Upper lobe of left lung (tissue), 6 donors: ENCODE results near the gene SLC25A47. TPM values are rescaled to one million over a fixed set of nuclear protein-coding genes. Genes with fewer than 3 reads are reported as not detected.

Source experiments
- ATAC-seq, 2 donors: fragments of 200-7000 bp; cut with Tn5 transposase; one replicate each; pipeline ENCODE4 v1.9.1; 2022; ENCODE audit warnings: mild to moderate bottlenecking in 2 of 2, moderate library complexity in 2 of 2; ENCODE audit not compliant: low FRiP score in 2 of 2
- DNase-seq, 2 donors: peaks; one replicate each; pipeline ENCODE4 v3.0.0-alpha.2; 2019 to 2020
- H3K27ac ChIP-seq, 4 donors: fragments of 200-600 bp; sonication (generic); one replicate each; pipeline ENCODE4 v1.5.1; 2016 to 2019
- H3K27me3 ChIP-seq, 4 donors: fragments of 200-600 bp; sonication (generic); one replicate each; pipeline ENCODE4 v1.5.1; 2017 to 2019
- H3K36me3 ChIP-seq, 4 donors: fragments of 200-600 bp; sonication (generic); one replicate each; pipeline ENCODE4 v1.5.1; 2016 to 2019
- H3K4me1 ChIP-seq, 4 donors: fragments of 200-600 bp; sonication (generic); one replicate each; pipeline ENCODE4 v1.5.1; 2018 to 2019
- H3K4me3 ChIP-seq, 4 donors: fragments of 200-600 bp; sonication (generic); one replicate each; pipeline ENCODE4 v1.5.1; 2017 to 2019; ENCODE audit warnings: mild to moderate bottlenecking in 2 of 4, moderate library complexity in 1 of 4
- H3K9me3 ChIP-seq, 4 donors: fragments of 200-600 bp; sonication (generic); one replicate each; pipeline ENCODE4 v1.5.1; 2018 to 2019
- CTCF ChIP-seq, 6 experiments: fragments of 450-650 bp in 4 of 6; fragments of 200-600 bp in 2 of 6; sonication (generic) in 2 of 6; IDR thresholded peaks; one replicate each; pipeline ENCODE4 v1.5.1; 2016 to 2019; ENCODE audit warnings: antibody characterized with exemption in 6 of 6
- EP300 ChIP-seq, 4 donors: sonication (generic); formaldehyde crosslinking; IDR thresholded peaks; one replicate each; pipeline ENCODE4 v1.5.1; 2017; ENCODE audit warnings: antibody characterized with exemption in 4 of 4, control low read depth in 2 of 4
- POLR2A ChIP-seq, 4 donors: fragments of 450-650 bp; IDR thresholded peaks; one replicate each; pipeline ENCODE4 v1.5.1; 2016 to 2017; ENCODE audit warnings: antibody characterized with exemption in 4 of 4, mild to moderate bottlenecking in 2 of 4
- POLR2AphosphoS5 ChIP-seq, 2 donors: sonication (generic); formaldehyde crosslinking; IDR thresholded peaks; one replicate each; pipeline ENCODE4 v1.5.1; 2017; ENCODE audit warnings: antibody characterized with exemption in 2 of 2
- WGBS, 2 donors: methylation state at CpG; one replicate each; pipeline ENCODE4 v1.1.5; 2017 to 2018; 5-methylcytosine and 5-hydroxymethylcytosine counted together
- total RNA-seq, 6 donors: library from RNA; depleted of rRNA in 4 of 6; stranded (reverse); fragments of >200 nt in 4 of 6; gene quantifications; one replicate each; pipeline versions ENCODE4 v1.1.0 to v1.2.1, GENCODE V29; 2016 to 2021
- donor health status: DM: no; HTN: no; CAD: no; lungs with moderate emphysema.
- donor health status: DM: no; HTN: yes; CAD: no; lungs with severe emphysema.

The SLC25A47 gene
- total RNA-seq, 6 donors from 2014 or later: not detected

- no peak for DNase-seq
- H3K4me3 ChIP-seq: peak overlapping the region in 3 of 4 donors; percentile 78 to 91 (median 91)
- 60 to 62% methylated on average over 6 of the region's 6 CpGs for WGBS, 2 donors
- no peak for TF ChIP-seq POLR2A (IDR thresholded peaks at IDR 0.05)
- TF ChIP-seq CTCF (IDR thresholded peaks at IDR 0.05): no peak
- no peak for TF ChIP-seq EP300 (IDR thresholded peaks at IDR 0.05)
- no peak for TF ChIP-seq POLR2AphosphoS5 (IDR thresholded peaks at IDR 0.05)
- ATAC-seq: no peak
- no peaks in the 10 kb centered on the region for H3K9me3 ChIP-seq
- H3K36me3 ChIP-seq: peaks cover 3 to 37% (median 19%) of the 10 kb centered on the region in 4 donors
- H3K27ac ChIP-seq: peak overlapping the region in 3 of 4 donors; percentile 4 to 93 (median 92)
- peaks cover 20 to 47% (median 24%) of the 10 kb centered on the region in 4 donors for H3K4me1 ChIP-seq
- H3K27me3 ChIP-seq: no peaks in the 10 kb centered on the region
Measured at GRCh38 chr14:100371773-100372172, 48.6 kb downstream of the SLC25A47 start.

GRCh38 chr14:100372357-100373048 lies 49.4 kb downstream of the SLC25A47 start:
- H3K4me1 ChIP-seq: peaks cover 27 to 54% (median 30%) of the 10 kb centered on the region in 4 donors
- H3K9me3 ChIP-seq: no peaks in the 10 kb centered on the region
- H3K27me3 ChIP-seq: no peaks in the 10 kb centered on the region
- no peak for DNase-seq
- WGBS, 2 donors: 53 to 60% methylated on average over 4 of the region's 4 CpGs
- H3K36me3 ChIP-seq: peaks cover 0 to 31% (median 16%) of the 10 kb centered on the region in 4 donors
- TF ChIP-seq EP300 (IDR thresholded peaks at IDR 0.05): no peak
- no peak for TF ChIP-seq POLR2A (IDR thresholded peaks at IDR 0.05)
- no peak for TF ChIP-seq CTCF (IDR thresholded peaks at IDR 0.05)
- no peak for TF ChIP-seq POLR2AphosphoS5 (IDR thresholded peaks at IDR 0.05)
- peak overlapping the region in 3 of 4 donors; percentile 65 to 93 (median 92) for H3K27ac ChIP-seq
- ATAC-seq: no peak
- peak overlapping the region in 3 of 4 donors; percentile 78 to 91 (median 91) for H3K4me3 ChIP-seq

GRCh38 chr14:100374270-100374669 lies 51.1 kb downstream of the SLC25A47 start:
- Histone ChIP-seq H3K27ac (peak overlapping the region; percentile 92 to 98 (median 94)), H3K27me3 (no peaks in the 10 kb centered on the region), H3K9me3 (no peaks in the 10 kb centered on the region), H3K4me3 (peak overlapping the region in 3 of 4 donors; percentile 78 to 91 (median 91)), H3K36me3 (peaks cover 0 to 14% (median 0%) of the 10 kb centered on the region in 4 donors), H3K4me1 (peaks cover 28 to 62% (median 31%) of the 10 kb centered on the region in 4 donors)
- 47 to 53% methylated on average over 2 of the region's 2 CpGs for WGBS, 2 donors
- TF ChIP-seq CTCF (IDR thresholded peaks at IDR 0.05) (no peak), POLR2AphosphoS5 (IDR thresholded peaks at IDR 0.05) (no peak), POLR2A (IDR thresholded peaks at IDR 0.05) (no peak), EP300 (IDR thresholded peaks at IDR 0.05) (no peak)
- DNase-seq: no peak
- ATAC-seq: no peak

- peaks cover 28 to 62% (median 31%) of the 10 kb centered on the region in 4 donors for H3K4me1 ChIP-seq
Measured at GRCh38 chr14:100374876-100375265, 51.7 kb downstream of the SLC25A47 start.

More at GRCh38 chr14:100374876-100375265, 51.7 kb downstream of the SLC25A47 start:
- Histone ChIP-seq H3K27ac (peak overlapping the region; percentile 92 to 98 (median 94)), H3K36me3 (peaks cover 0 to 10% (median 0%) of the 10 kb centered on the region in 4 donors), H3K4me3 (peak overlapping the region; percentile 17 to 91 (median 84)), H3K27me3 (no peaks in the 10 kb centered on the region), H3K9me3 (no peaks in the 10 kb centered on the region)
- ATAC-seq (no peak), DNase-seq (no peak)
- WGBS, 2 donors: 57% methylated on average over 8 of the region's 8 CpGs
- TF ChIP-seq POLR2A (IDR thresholded peaks at IDR 0.05) (no peak), CTCF (IDR thresholded peaks at IDR 0.05) (no peak), POLR2AphosphoS5 (IDR thresholded peaks at IDR 0.05) (no peak), EP300 (IDR thresholded peaks at IDR 0.05) (no peak)
